ENCODE data around the gene LHB.
"Not testable (repeated sequence)": the region's sequence is repeated elsewhere in the genome, so short reads cannot be mapped to it uniquely, and the experiment has no call there.

The LHB gene

GRCh38 chr19:49017041-49017665 lies at the start of gene LHB:
Gene LHB (minus strand): TSS chr19:49017091. CDS start chr19:49017081, 10 bp downstream.
- Mint-ChIP-seq H3K27ac (no peak within 1 kb of the TSS), H3K4me1 (peaks cover 16% of the 10 kb centered on the region), H3K27me3 (no peaks in the 10 kb centered on the region), H3K9me3 (no peaks in the 10 kb centered on the region), H3K36me3 (peaks cover 4% of the 10 kb centered on the region), H3K4me3 (peak within 1 kb of the TSS; percentile 83)
- no peak for ATAC-seq (ENCODE audit: low read depth)
- no peak for DNase-seq (ENCODE audit: low spot score in 2 of 2)

GRCh38 chr19:49065905-49066512 lies 49.1 kb upstream of the LHB start:
- Mint-ChIP-seq H3K9me3 (no peaks in the 10 kb centered on the region), H3K4me1 (peaks cover 4% of the 10 kb centered on the region), H3K27ac (no peak overlapping the region), H3K36me3 (peaks cover 7% of the 10 kb centered on the region), H3K27me3 (peaks cover 38% of the 10 kb centered on the region), H3K4me3 (no peak overlapping the region)
- DNase-seq (ENCODE audit: low spot score in 2 of 2) (no peak), ATAC-seq (ENCODE audit: low read depth) (no peak)

GRCh38 chr19:49064768-49065611 lies 48.1 kb upstream of the LHB start, which contains the start of gene NTF4:
Gene NTF4 (minus strand): TSS chr19:49064818. CDS start chr19:49061997, 2,821 bp downstream.
- ATAC-seq (ENCODE audit: low read depth), result no peak

GRCh38 chr19:49064029-49064629 lies 47.2 kb upstream of the LHB start:
- Mint-ChIP-seq H3K4me3 (no peak overlapping the region), H3K4me1 (peaks cover 4% of the 10 kb centered on the region), H3K27ac (no peak overlapping the region), H3K9me3 (peaks cover 2% of the 10 kb centered on the region), H3K36me3 (peaks cover 2% of the 10 kb centered on the region), H3K27me3 (peaks cover 32% of the 10 kb centered on the region)
- ATAC-seq (ENCODE audit: low read depth), result no peak
- DNase-seq (ENCODE audit: low spot score in 2 of 2), result no peak

More at GRCh38 chr19:49064768-49065611, 48.1 kb upstream of the LHB start, which contains the start of gene NTF4:
- Mint-ChIP-seq H3K9me3 (peaks cover 2% of the 10 kb centered on the region), H3K4me1 (peaks cover 4% of the 10 kb centered on the region), H3K36me3 (peaks cover 5% of the 10 kb centered on the region), H3K27me3 (peaks cover 35% of the 10 kb centered on the region), H3K4me3 (no peak within 1 kb of the TSS), H3K27ac (no peak within 1 kb of the TSS)
- no peak for DNase-seq (ENCODE audit: low spot score in 2 of 2)

- ATAC-seq (ENCODE audit: low read depth) (no peak), DNase-seq (ENCODE audit: low spot score in 2 of 2) (no peak)
- Mint-ChIP-seq H3K36me3 (peaks cover 2% of the 10 kb centered on the region), H3K4me1 (peaks cover 17% of the 10 kb centered on the region), H3K9me3 (peaks cover 2% of the 10 kb centered on the region), H3K27me3 (peaks cover 26% of the 10 kb centered on the region), H3K27ac (no peak overlapping the region), H3K4me3 (no peak overlapping the region)
Measured at GRCh38 chr19:49061445-49061844, 44.6 kb upstream of the LHB start.

DNA sequence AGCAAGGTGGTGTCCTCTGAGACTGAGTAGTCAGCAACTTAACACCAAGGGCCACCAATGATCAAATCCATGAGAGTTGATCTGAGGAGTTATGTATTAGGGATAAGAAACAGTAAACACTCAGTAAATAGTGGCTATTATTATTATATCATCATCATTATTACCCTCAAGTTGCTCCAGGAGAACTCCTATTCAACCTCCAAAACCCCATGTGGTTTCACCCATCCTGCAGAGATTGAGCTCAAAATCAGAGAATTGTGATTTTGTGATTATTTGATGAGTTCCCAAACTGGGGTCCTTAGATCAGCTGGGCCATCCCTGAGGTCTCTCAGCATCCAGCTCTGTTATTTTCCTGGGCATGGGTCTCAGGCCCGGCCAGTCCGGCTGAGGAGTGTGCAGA lies 44.1 kb upstream of the LHB start:
- Mint-ChIP-seq H3K27ac (no peak overlapping the region), H3K9me3 (peaks cover 2% of the 10 kb centered on the region), H3K36me3 (peaks cover 2% of the 10 kb centered on the region), H3K27me3 (peaks cover 24% of the 10 kb centered on the region), H3K4me1 (peaks cover 20% of the 10 kb centered on the region), H3K4me3 (no peak overlapping the region)
- no peak for DNase-seq (ENCODE audit: low spot score in 2 of 2)
- ATAC-seq (ENCODE audit: low read depth), result no peak

- H3K27me3 Mint-ChIP-seq, result peaks cover 24% of the 10 kb centered on the region
- H3K4me3 Mint-ChIP-seq, result no peak overlapping the region
- H3K9me3 Mint-ChIP-seq, result peaks cover 2% of the 10 kb centered on the region
Measured at GRCh38 chr19:49059053-49059452, 42.2 kb upstream of the LHB start.

DNA sequence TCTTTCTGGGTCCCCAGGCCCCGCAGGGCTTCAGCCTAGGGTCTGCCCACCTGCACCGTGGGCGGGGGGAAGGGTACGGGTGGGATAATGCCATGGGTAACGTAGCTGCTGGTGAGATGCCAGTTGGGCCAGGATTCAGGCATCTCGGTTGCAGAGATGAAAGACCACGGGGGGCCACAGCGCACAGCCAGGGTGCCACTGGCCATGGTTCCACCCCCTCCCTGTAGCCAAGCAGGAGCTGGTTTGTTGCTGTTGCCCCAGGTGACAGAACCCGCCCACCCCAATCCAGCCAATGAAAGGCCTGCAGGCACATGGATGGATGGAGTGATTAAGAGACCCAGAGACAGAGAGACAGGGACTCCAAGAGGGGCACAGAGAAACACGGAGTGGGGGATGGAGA lies 41.7 kb upstream of the LHB start:
- Mint-ChIP-seq H3K27ac (no peak overlapping the region), H3K4me1 (peaks cover 16% of the 10 kb centered on the region), H3K9me3 (peaks cover 2% of the 10 kb centered on the region), H3K36me3 (peaks cover 2% of the 10 kb centered on the region), H3K27me3 (peaks cover 26% of the 10 kb centered on the region), H3K4me3 (peak overlapping the region; percentile 79)
- peak in 1 of 2 donors; percentile 22 for DNase-seq (ENCODE audit: low spot score in 2 of 2)
- no peak for ATAC-seq (ENCODE audit: low read depth)

More at GRCh38 chr19:49059053-49059452, 42.2 kb upstream of the LHB start:
- no peak for DNase-seq (ENCODE audit: low spot score in 2 of 2)
- Mint-ChIP-seq H3K36me3 (peaks cover 2% of the 10 kb centered on the region), H3K4me1 (peaks cover 16% of the 10 kb centered on the region), H3K27ac (no peak overlapping the region)
- ATAC-seq (ENCODE audit: low read depth), result no peak

GRCh38 chr19:49057636-49058234 lies 40.8 kb upstream of the LHB start, which contains the start of gene CGB7:
Gene CGB7 (minus strand): TSS chr19:49057749. CDS start chr19:49055375, 2,374 bp downstream.
- Mint-ChIP-seq H3K4me1 (peaks cover 16% of the 10 kb centered on the region), H3K4me3 (peak within 1 kb of the TSS; percentile 79), H3K27me3 (peaks cover 25% of the 10 kb centered on the region), H3K36me3 (peaks cover 2% of the 10 kb centered on the region), H3K27ac (no peak within 1 kb of the TSS), H3K9me3 (peaks cover 2% of the 10 kb centered on the region)
- DNase-seq (ENCODE audit: low spot score in 2 of 2) (no peak), ATAC-seq (ENCODE audit: low read depth) (no peak)

GRCh38 chr19:49056902-49057596 lies 40.2 kb upstream of the LHB start:
- H3K4me3 Mint-ChIP-seq, result peak overlapping the region; percentile 79
- H3K27me3 Mint-ChIP-seq, result peaks cover 25% of the 10 kb centered on the region
- not testable (repeated sequence) for H3K9me3 Mint-ChIP-seq; H3K27ac Mint-ChIP-seq; ATAC-seq (ENCODE audit: low read depth); H3K36me3 Mint-ChIP-seq
- H3K4me1 Mint-ChIP-seq, result peaks cover 16% of the 10 kb centered on the region
- peak in 1 of 2 donors; percentile 31 for DNase-seq (ENCODE audit: low spot score in 2 of 2)

DNA sequence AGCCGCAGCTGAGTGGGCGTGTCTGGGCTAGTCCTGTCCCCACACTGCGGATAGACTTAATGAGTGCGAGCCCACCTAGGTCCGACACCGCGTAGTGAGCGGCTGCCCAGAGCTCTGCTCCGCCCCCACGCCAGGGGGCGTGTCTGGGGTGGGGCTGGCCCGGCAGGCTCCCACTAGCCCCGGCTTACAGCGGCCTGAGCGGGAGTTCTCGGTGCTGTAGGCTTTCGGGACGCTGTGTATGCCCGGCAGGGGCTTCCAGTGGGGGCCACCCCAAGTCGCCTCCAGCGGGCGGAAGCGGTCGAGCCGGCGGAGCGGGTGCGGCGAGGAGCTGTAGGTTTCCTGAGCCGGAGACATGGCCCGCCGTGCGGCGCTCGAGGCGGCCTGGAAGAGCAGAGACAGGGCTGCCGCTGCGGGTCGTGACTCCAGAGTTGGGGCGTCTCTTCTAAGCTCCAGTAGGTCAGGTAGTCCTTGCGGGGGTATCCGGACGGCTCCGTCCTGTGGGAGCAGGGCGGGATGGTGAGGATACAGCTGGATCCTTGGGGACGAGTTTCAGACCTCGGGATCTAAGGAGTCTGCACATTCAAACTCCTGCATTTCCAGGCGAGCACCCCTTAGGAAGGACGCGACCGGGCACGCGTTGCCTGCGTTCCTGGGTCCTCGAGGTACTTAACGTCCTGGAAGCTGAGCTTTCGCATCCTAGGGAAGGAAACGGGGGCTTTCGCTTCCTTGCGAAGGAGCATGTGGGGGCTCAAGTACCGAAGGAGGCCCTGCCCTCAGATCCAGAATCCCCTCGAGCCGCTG lies 39.4 kb upstream of the LHB start:
- peak overlapping the region; percentile 79 for H3K4me3 Mint-ChIP-seq
- H3K36me3 Mint-ChIP-seq, result peaks cover 2% of the 10 kb centered on the region
- no peak overlapping the region for H3K27ac Mint-ChIP-seq
- peaks cover 21% of the 10 kb centered on the region for H3K27me3 Mint-ChIP-seq
- DNase-seq (ENCODE audit: low spot score in 2 of 2) (peak; percentile 46 to 63), ATAC-seq (ENCODE audit: low read depth) (peak; percentile 82)
- H3K9me3 Mint-ChIP-seq, result peaks cover 2% of the 10 kb centered on the region
- H3K4me1 Mint-ChIP-seq, result peaks cover 16% of the 10 kb centered on the region

DNA sequence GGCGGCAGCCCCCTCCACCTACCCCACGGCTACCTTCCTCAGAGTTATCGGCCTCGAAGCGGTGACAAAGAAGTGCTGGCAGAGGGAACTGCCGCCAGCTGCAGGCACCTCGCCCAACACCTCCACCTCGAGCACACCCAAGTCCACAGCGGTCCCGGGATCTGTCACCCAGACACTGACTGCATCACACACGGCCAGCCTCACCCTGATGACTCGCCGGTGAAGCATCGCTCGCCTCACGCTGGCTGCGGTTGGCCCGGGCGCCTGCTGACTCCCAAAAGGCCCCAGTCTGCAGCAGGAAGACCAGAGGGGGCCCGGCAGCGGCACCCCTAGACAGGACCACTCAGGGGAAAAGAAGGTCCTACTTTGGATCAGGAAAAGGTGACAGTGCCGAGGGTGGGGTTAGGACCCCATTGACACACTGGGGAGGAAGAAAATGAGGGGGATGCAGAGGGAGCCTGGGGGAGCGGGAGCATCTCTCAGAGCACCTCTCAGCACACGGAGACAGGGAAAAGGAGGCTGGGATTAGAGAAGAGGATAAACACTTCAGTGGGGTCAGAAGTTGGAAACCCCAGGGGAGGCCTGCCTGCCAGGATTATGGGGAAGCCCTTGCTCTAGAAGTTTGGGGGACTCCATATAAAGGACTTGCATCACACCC lies 33.6 kb upstream of the LHB start:
- not testable (repeated sequence) for H3K36me3 Mint-ChIP-seq; H3K9me3 Mint-ChIP-seq; H3K27me3 Mint-ChIP-seq; H3K4me1 Mint-ChIP-seq; ATAC-seq (ENCODE audit: low read depth); H3K27ac Mint-ChIP-seq; H3K4me3 Mint-ChIP-seq; DNase-seq (ENCODE audit: low spot score in 2 of 2)

All from memory B cell (primary cell).